Erythroblast (primary cell): ENCODE measurements around the gene KIAA1958.

Experiments
- GATA1 ChIP-seq: IDR thresholded peaks from 2 replicates; pipeline ENCODE4 v1.6.1; 2011; ENCODE audit warnings: low read depth, mild to moderate bottlenecking, control low read depth, low read length, moderate library complexity
- POLR2A ChIP-seq: IDR thresholded peaks from 2 replicates; pipeline ENCODE4 v1.6.1; 2011; ENCODE audit warnings: mild to moderate bottlenecking, low read length

GRCh38 chr9:112447283-112447761, 39.3 kb upstream of the KIAA1958 start:
- TF ChIP-seq POLR2A (no peak), GATA1 (no peak)
